ENCODE results near the gene PLXNA4.
"Not testable (repeated sequence)": the region's sequence is repeated elsewhere in the genome, so short reads cannot be mapped to it uniquely, and the experiment has no call there.

PLXNA4 gene

GRCh38 chr7:132410861-132411541, 165.3 kb downstream of the PLXNA4 start:
- DNase-seq (ENCODE audit: low spot score), result no peak

- DNase-seq (ENCODE audit: low spot score), result no peak
Measured at GRCh38 chr7:132410385-132410784, 165.9 kb downstream of the PLXNA4 start.

GRCh38 chr7:132407764-132408163, 168.5 kb downstream of the PLXNA4 start:
- DNase-seq (ENCODE audit: low spot score), result no peak

GRCh38 chr7:132406039-132406438, 170.2 kb downstream of the PLXNA4 start:
- DNase-seq (ENCODE audit: low spot score), result no peak

GRCh38 chr7:132404261-132404660, 172.0 kb downstream of the PLXNA4 start:
- DNase-seq (ENCODE audit: low spot score), result no peak

GRCh38 chr7:132403465-132404110, 172.7 kb downstream of the PLXNA4 start:
- DNase-seq (ENCODE audit: low spot score), result peak; percentile 12

- peak; percentile 78 for DNase-seq (ENCODE audit: low spot score)
Measured at GRCh38 chr7:132402751-132403245, 173.5 kb downstream of the PLXNA4 start.

- peak; percentile 5 for DNase-seq (ENCODE audit: low spot score)
Measured at GRCh38 chr7:132402096-132402495, 174.2 kb downstream of the PLXNA4 start.

GRCh38 chr7:132400561-132401142, 175.6 kb downstream of the PLXNA4 start:
- DNase-seq (ENCODE audit: low spot score), result no peak

GRCh38 chr7:132399367-132399766, 176.9 kb downstream of the PLXNA4 start:
- DNase-seq (ENCODE audit: low spot score), result no peak

- no peak for DNase-seq (ENCODE audit: low spot score)
Measured at GRCh38 chr7:132398253-132398925, 177.9 kb downstream of the PLXNA4 start.

- no peak for DNase-seq (ENCODE audit: low spot score)
Measured at GRCh38 chr7:132397070-132397469, 179.2 kb downstream of the PLXNA4 start.

GRCh38 chr7:132395361-132395760, 180.9 kb downstream of the PLXNA4 start:
- no peak for DNase-seq (ENCODE audit: low spot score)

- peak; percentile 6 for DNase-seq (ENCODE audit: low spot score)
Measured at GRCh38 chr7:132394283-132395198, 181.7 kb downstream of the PLXNA4 start.

GRCh38 chr7:132393789-132394261, 182.4 kb downstream of the PLXNA4 start:
- peak; percentile 33 for DNase-seq (ENCODE audit: low spot score)

GRCh38 chr7:132392713-132393112, 183.6 kb downstream of the PLXNA4 start:
- peak; percentile 36 for DNase-seq (ENCODE audit: low spot score)

GRCh38 chr7:132390705-132391104, 185.6 kb downstream of the PLXNA4 start:
- no peak for DNase-seq (ENCODE audit: low spot score)

- DNase-seq (ENCODE audit: low spot score), result not testable (repeated sequence)
Measured at GRCh38 chr7:132390049-132390448, 186.2 kb downstream of the PLXNA4 start.

GRCh38 chr7:132388688-132389087, 187.6 kb downstream of the PLXNA4 start:
- no peak for DNase-seq (ENCODE audit: low spot score)

GRCh38 chr7:132387596-132387995, 188.7 kb downstream of the PLXNA4 start:
- no peak for DNase-seq (ENCODE audit: low spot score)

- DNase-seq (ENCODE audit: low spot score), result no peak
Measured at GRCh38 chr7:132386201-132386681, 190.0 kb downstream of the PLXNA4 start.
